Measurements from ENCODE around the gene OR5C1. TPM values are rescaled to one million over a fixed set of nuclear protein-coding genes. Genes with fewer than 3 reads are reported as not detected.

OR5C1 gene
- total RNA-seq, 1 experiment from 2014 or later = not detected

DNA sequence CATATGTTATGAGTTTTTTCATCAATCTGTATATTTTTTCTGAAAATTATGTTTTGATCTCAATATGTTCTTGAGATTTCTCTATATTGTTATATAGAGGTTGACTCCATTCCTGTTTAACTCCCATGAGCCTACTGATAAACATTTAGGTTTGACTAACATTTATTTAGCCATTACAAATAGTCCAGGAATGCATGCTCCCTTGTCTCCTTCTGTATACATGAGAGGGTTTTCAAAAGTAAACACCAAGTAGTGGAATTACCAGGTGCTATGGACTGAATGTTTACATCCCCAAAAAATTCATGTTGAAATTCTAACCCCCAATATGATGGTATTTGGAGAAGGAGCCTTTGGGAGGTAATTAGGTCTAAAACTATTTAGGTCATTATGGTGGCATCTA is 3.5 kb upstream of the OR5C1 start:
- intact Hi-C loops (cut with micrococcal nuclease; ENCODE audit: unreplicated experiment) = no loop called here
- no peak for DNase-seq
- BruUV-seq (replicated peaks) = no TSS peak
- Histone ChIP-seq H3K4me1 (replicated peaks; ENCODE audit: insufficient read depth) (no peaks in the 10 kb centered on the region), H3K4me2 (no peak overlapping the region), H2AFZ (no peak overlapping the region), H3K27me3 (ENCODE audit: insufficient read depth, low read depth) (no peaks in the 10 kb centered on the region), H3K27ac (no peak overlapping the region), H3K9me2 (ENCODE audit: insufficient read depth) (no peaks in the 10 kb centered on the region), H3K79me2 (ENCODE audit: low read depth) (no peaks in the 10 kb centered on the region), H3F3A (ENCODE audit: insufficient read depth, low read depth) (no peaks in the 10 kb centered on the region), H4K20me1 (ENCODE audit: insufficient read depth) (no peaks in the 10 kb centered on the region), H3K9me3 (ENCODE audit: insufficient read depth, low read depth) (no peaks in the 10 kb centered on the region), H3K36me3 (ENCODE audit: low read depth) (no peaks in the 10 kb centered on the region), H3K4me3 (no peak overlapping the region)
- TF ChIP-seq, protein P1, sequence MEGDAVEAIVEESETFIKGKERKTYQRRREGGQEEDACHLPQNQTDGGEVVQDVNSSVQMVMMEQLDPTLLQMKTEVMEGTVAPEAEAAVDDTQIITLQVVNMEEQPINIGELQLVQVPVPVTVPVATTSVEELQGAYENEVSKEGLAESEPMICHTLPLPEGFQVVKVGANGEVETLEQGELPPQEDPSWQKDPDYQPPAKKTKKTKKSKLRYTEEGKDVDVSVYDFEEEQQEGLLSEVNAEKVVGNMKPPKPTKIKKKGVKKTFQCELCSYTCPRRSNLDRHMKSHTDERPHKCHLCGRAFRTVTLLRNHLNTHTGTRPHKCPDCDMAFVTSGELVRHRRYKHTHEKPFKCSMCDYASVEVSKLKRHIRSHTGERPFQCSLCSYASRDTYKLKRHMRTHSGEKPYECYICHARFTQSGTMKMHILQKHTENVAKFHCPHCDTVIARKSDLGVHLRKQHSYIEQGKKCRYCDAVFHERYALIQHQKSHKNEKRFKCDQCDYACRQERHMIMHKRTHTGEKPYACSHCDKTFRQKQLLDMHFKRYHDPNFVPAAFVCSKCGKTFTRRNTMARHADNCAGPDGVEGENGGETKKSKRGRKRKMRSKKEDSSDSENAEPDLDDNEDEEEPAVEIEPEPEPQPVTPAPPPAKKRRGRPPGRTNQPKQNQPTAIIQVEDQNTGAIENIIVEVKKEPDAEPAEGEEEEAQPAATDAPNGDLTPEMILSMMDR (conservative IDR thresholded peaks at IDR 0.05) = no peak
- TF ChIP-seq EZH2 (IDR thresholded peaks at IDR 0.05; ENCODE audit: low read depth) = no peak
- CTCF ChIA-PET = no interaction called here
- POLR2A ChIA-PET (ENCODE audit: unreplicated experiment) = no interaction called here

DNA sequence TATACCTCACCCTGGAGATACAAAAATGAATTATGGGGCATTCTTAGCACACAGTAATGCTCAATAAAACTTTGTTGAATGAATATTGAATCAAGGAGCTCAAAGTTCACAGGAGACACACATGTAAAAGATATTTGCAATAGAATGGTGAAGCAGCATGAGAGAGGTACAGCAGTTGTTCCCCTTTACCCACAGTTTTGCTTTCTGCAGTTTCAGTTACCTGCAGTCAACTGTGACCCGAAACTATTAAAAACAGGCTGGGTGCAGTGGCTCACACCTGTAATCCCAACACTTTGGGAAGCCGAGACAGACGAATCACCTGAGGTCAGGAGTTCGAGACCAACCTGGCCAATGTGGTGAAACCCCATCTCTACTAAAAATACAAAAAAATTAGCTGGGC is 2.4 kb upstream of the OR5C1 start:
- Histone ChIP-seq H3K27me3 (ENCODE audit: insufficient read depth, low read depth) (no peaks in the 10 kb centered on the region), H4K20me1 (ENCODE audit: insufficient read depth) (no peaks in the 10 kb centered on the region), H3K36me3 (ENCODE audit: low read depth) (no peaks in the 10 kb centered on the region), H3K9me3 (ENCODE audit: insufficient read depth, low read depth) (no peaks in the 10 kb centered on the region), H3K4me3 (no peak overlapping the region), H3K27ac (no peak overlapping the region), H3K9me2 (ENCODE audit: insufficient read depth) (no peaks in the 10 kb centered on the region), H3K79me2 (ENCODE audit: low read depth) (no peaks in the 10 kb centered on the region), H3K4me2 (no peak overlapping the region), H3K4me1 (replicated peaks; ENCODE audit: insufficient read depth) (no peaks in the 10 kb centered on the region), H3F3A (ENCODE audit: insufficient read depth, low read depth) (no peaks in the 10 kb centered on the region), H2AFZ (no peak overlapping the region)
- BruUV-seq (replicated peaks) = no TSS peak
- TF ChIP-seq, protein P1 (conservative IDR thresholded peaks at IDR 0.05) = no peak
- TF ChIP-seq EZH2 (IDR thresholded peaks at IDR 0.05; ENCODE audit: low read depth) = no peak
- CTCF ChIA-PET = no interaction called here
- intact Hi-C loops (cut with micrococcal nuclease; ENCODE audit: unreplicated experiment) = no loop called here
- DNase-seq = no peak
- POLR2A ChIA-PET (ENCODE audit: unreplicated experiment) = interaction anchor here (0.5 kb wide), 1 partner anchor 42 kb away, joined by 6 read pairs; no protein-coding TSS in a partner anchor

DNA sequence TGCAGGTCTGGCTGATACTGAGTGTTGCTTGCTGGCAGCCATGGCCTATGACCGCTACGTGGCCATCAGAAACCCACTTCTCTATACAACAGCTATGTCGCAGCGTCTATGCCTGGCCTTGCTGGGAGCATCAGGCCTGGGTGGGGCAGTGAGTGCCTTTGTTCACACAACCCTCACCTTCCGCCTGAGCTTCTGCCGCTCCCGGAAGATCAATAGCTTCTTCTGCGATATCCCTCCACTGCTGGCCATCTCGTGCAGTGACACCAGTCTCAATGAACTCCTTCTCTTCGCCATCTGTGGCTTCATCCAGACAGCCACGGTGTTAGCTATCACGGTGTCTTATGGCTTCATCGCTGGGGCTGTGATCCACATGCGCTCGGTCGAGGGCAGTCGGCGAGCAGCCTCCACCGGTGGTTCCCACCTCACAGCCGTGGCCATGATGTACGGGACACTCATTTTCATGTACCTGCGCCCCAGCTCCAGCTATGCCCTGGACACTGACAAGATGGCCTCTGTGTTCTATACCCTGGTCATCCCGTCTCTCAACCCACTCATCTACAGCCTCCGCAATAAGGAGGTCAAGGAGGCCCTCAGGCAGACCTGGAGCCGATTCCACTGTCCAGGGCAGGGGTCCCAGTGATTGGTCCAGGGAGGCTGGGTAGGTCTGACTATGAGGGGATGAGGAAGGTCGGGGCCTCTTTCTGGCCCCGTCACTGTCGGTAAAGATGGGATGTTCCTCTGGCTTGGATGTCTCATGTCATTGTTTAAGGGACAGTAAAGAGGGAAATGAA is 718 bp downstream of the OR5C1 start:
- Histone ChIP-seq H4K20me1 (ENCODE audit: insufficient read depth) (no peaks in the 10 kb centered on the region), H3F3A (ENCODE audit: insufficient read depth, low read depth) (no peaks in the 10 kb centered on the region), H3K4me3 (no peak overlapping the region), H3K4me2 (no peak overlapping the region), H2AFZ (no peak overlapping the region), H3K9me3 (ENCODE audit: insufficient read depth, low read depth) (no peaks in the 10 kb centered on the region), H3K9me2 (ENCODE audit: insufficient read depth) (no peaks in the 10 kb centered on the region), H3K79me2 (ENCODE audit: low read depth) (no peaks in the 10 kb centered on the region), H3K27ac (no peak overlapping the region), H3K36me3 (ENCODE audit: low read depth) (no peaks in the 10 kb centered on the region), H3K4me1 (replicated peaks; ENCODE audit: insufficient read depth) (no peaks in the 10 kb centered on the region), H3K27me3 (ENCODE audit: insufficient read depth, low read depth) (peaks cover 11% of the 10 kb centered on the region)
- DNase-seq = no peak
- no peak for TF ChIP-seq EZH2 (IDR thresholded peaks at IDR 0.05; ENCODE audit: low read depth)
- TF ChIP-seq, protein P1 (conservative IDR thresholded peaks at IDR 0.05) = no peak
- intact Hi-C loops (cut with micrococcal nuclease; ENCODE audit: unreplicated experiment) = no loop called here
- CTCF ChIA-PET = no interaction called here
- no TSS peak for BruUV-seq (replicated peaks)
- POLR2A ChIA-PET (ENCODE audit: unreplicated experiment) = no interaction called here
